CD4-positive, alpha-beta T cell treated with Interleukin-10 for 1 hour (primary cell): ENCODE data around the gene SPSB2.
"Not testable (repeated sequence)": the region's sequence is repeated elsewhere in the genome, so short reads cannot be mapped to it uniquely, and the experiment has no call there.

Source experiments
- DNase-seq: peaks from one replicate; pipeline ENCODE4 v3.0.0-alpha.2; 2020

Gene SPSB2, protein sequence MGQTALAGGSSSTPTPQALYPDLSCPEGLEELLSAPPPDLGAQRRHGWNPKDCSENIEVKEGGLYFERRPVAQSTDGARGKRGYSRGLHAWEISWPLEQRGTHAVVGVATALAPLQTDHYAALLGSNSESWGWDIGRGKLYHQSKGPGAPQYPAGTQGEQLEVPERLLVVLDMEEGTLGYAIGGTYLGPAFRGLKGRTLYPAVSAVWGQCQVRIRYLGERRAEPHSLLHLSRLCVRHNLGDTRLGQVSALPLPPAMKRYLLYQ

DNA sequence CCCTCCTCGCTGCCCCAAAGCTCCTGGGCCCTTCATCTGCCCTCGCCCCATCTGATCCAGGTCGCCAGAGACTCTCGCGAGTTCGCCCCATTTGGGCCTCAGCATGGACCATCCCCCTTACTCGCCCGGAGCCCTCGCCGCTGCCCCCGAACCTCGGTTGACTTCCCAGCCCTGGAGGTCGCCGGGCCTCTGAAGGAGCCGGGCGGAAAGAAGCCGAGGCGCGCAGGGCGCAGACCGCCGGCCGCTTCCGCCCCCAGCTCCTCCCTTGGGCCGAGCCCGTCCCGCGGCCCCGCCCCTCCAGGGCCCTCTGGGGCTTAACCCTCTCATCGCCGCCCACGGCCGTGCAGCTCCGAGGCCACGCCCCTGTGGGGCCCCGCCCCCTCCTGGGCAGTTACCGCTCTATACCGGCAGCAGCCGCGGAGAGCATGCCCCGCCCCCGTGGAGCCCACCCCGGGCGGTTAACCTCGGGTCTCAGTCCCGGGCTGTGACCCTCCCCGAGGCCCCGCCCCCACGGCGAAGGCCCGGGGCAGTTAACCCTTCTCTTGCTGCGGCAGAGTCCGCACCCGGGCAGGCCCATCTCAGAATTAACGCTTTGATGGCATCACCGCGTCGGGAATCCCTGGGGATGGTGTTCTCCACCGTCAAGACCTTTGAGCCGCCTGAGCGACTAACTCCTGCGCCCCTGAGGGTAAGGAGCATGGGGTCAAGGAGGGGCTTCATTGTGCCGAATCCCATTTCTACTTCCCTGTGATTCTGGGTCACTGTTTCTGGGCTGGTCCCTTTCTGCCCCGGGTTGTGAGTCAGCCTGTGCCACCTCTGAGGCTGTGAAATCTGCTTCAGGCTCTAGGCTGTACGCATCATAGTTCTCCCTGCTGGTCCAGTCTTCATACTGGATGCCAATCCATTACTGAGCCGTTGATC is at the start of gene SPSB2:
TSS of gene SPSB2 (minus strand) at position 210 of the 921 bp plus-strand sequence. CDS start 402 bp downstream, outside the sequence.
- DNase-seq: peak; percentile 98

DNA sequence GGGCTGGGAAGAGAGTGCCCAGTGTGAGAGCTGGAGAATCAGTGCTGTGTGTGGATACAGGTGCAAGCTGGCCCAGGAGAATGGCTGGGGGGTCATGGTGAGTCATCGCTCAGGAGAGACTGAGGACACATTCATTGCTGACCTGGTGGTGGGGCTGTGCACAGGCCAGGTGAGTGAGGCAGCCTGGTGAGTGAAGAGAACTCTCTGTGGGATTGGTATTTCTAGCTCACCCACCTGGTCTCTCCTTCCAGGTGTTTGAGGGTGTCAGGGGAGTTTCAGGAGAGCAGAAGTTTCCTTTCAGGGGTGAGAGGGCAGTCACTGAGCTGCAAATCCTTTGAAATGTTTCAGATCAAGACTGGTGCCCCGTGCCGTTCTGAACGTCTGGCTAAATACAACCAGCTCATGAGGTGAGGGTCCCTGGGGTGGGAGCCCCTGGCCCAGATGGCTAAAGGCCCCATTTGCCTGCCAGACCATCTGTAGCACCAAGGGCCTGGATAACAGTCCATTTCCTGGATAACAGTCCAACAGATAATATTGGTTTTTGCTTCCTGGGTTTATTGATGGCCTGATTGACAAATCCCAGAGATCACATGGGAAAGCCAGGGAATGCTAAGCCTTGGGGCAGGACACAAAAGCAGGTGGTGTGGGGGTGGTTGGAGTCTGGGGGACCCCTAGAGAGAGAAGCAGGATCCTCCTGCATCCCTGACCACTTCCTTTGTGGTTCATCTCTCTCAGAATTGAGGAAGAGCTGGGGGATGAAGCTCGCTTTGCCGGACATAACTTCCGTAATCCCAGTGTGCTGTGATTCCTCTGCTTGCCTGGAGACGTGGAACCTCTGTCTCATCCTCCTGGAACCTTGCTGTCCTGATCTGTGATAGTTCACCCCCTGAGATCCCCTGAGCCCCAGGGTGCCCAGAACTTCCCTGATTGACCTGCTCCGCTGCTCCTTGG is 49.2 kb upstream of the SPSB2 start:
- no peak for DNase-seq

DNA sequence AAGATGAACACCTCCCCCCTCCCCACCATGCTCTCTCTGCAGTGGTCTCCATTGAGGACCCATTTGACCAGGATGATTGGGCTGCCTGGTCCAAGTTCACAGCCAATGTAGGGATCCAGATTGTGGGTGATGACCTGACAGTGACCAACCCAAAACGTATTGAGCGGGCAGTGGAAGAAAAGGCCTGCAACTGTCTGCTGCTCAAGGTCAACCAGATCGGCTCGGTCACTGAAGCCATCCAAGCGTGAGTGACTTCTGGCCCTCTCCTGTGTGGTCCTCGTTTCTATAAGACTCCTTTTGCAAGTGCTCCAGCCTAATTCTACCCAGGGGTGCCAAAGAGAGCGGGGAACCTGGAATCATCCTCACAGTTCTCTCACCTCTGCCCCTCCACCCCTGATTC is 48.4 kb upstream of the SPSB2 start:
- DNase-seq: no peak

DNA sequence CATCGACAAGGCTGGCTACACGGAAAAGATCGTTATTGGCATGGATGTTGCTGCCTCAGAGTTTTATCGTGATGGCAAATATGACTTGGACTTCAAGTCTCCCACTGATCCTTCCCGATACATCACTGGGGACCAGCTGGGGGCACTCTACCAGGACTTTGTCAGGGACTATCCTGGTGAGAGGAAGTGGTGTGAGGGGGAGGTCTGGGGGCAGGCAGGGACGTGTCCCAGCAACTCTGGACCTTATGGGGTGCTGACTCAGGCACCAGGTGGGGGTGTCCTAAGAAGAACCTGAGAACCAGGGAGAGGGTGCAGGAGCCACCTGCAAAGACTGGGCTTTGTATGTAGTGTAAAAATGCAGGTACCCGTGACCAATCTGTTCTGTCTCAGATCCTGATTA is 46.5 kb upstream of the SPSB2 start:
- no peak for DNase-seq

DNA sequence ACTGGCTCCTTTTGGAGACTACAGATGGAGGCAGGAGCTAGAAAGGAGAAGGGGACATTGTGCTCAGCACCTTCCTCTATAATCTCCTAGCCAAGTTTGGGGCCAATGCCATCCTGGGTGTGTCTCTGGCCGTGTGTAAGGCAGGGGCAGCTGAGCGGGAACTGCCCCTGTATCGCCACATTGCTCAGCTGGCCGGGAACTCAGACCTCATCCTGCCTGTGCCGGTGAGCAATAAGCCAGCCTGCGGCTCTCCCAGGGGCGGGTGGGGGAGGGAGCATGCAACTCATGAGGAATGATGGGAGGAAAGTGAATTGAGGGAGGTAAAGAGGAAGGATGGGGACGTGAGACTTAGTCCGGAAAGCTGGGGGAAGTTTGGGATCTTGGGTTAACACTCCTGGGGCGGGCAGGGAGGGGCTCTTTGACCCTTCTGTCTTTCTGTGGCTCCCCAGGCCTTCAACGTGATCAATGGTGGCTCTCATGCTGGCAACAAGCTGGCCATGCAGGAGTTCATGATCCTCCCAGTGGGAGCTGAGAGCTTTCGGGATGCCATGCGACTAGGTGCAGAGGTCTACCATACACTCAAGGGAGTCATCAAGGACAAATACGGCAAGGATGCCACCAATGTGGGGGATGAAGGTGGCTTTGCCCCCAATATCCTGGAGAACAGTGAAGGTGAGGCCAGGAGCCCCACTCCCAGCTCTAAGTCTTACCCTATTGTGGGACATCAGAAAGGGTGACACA is 44.6 kb upstream of the SPSB2 start:
- no peak for DNase-seq

DNA sequence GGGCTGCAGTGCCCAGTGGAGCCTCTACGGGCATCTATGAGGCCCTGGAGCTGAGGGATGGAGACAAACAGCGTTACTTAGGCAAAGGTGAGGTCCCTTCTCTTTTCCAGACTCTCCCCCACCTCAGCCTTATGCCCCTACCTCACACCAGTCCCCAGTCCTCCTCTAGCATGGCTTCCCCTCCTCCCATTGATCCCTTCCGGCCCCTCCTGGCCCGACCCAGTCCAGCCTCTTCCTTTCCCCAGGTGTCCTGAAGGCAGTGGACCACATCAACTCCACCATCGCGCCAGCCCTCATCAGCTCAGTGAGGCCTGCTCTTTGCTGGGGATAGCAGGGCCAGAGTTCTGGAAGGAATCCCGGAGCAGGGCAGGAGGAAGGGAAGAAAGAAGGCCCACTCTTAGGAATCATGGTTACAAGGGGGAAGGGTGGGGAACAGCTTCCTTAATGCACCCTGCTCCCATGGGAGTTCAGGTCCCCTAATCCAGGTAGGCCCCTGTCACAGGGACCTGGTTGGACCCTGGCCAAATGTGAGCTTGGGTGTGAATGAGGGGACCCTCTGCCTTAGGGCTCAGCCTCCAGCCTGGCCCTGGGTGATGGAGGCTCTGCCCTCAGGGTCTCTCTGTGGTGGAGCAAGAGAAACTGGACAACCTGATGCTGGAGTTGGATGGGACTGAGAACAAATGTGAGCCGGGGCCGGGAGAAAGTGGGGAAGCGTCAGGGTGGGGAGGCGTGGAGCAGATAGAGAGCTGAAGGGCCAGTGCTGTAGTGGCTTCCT is 43.5 kb upstream of the SPSB2 start:
- no peak for DNase-seq

DNA sequence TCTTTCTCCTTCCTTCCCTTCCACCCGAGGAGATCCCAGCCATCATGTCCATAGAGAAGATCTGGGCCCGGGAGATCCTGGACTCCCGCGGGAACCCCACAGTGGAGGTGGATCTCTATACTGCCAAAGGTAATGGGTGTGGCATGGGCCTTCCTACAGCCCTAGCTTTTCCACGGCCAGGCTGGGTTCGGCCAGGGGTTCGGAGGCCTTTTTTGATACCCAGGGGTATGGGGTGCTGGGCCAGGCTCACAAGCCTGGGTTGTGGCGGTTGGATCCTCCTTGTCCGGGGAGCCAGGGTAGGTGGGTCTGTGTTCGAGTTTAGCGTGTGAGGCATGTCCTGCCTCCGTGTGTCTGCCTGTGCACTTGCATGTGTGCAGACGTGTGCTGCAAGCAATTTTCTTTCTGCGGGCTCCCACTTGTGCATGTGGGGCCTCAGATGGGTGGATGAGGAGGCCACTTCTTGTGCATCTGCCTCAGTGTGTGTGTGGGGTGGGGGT is 42.7 kb upstream of the SPSB2 start:
- DNase-seq: no peak

DNA sequence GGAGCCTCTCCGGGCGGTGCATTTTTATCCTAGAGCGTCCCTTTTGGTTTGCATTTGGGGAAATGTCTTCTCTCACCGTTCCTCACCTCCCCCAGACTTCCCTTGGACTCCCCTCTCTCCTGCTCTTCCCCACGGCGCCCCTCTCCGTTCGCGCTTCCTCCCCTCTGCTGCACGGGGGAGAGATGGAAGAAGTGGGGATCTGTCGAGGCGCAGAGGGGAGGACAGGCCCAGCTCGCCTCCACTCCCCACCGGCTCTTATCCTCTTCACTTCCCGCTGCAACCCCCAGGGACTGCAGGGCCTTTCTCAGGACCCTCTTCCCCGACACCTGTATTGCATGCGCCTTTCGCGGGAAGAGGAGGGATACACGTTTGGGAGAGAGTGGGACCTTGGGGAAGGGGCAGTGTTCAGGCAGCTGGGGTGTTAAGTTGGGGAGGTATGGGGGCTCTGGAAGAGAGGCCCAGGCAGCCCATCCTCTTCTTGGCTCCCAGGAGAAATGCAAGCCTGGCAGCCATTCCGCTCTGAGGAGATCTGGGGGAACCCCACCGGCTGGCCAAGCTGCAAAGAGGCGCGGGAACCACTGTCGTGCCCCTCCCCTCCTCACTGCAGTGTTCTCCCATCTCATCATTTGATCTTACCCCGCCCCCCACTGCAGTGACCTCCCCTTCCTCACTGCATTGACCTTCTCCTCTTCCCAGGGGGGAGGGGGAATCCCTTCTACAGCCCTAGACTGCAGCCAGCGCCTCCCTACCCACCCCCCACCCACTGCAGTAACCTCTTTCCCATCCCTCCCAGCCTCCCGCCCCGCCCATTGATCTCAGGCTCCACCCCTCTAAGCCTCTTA is 42.1 kb upstream of the SPSB2 start:
- no peak for DNase-seq

DNA sequence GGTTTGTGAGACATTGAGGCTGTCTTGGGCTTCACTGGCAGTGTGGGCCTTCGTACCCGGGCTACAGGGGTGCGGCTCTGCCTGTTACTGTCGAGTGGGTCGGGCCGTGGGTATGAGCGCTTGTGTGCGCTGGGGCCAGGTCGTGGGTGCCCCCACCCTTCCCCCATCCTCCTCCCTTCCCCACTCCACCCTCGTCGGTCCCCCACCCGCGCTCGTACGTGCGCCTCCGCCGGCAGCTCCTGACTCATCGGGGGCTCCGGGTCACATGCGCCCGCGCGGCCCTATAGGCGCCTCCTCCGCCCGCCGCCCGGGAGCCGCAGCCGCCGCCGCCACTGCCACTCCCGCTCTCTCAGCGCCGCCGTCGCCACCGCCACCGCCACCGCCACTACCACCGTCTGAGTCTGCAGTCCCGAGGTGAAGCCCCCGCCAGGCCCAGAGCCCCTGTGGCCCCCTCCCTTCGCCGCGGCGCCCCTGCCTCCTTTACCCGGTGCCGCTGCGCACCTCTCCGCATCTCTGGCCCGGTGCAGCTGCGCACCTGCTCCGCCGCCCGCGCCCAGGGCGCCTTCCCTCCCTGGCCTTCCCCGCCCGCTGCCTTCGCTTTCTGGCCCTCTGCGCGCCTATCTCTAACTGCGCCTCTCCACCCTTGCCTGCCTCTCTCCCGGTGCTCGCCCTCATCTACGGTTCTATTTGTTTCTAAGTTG is 41.3 kb upstream of the SPSB2 start, which contains the start of gene ENO2:
TSS of gene ENO2 (plus strand) at position 335 of the 701 bp plus-strand sequence. CDS start 1,253 bp downstream, outside the sequence.
- peak; percentile 88 for DNase-seq

DNA sequence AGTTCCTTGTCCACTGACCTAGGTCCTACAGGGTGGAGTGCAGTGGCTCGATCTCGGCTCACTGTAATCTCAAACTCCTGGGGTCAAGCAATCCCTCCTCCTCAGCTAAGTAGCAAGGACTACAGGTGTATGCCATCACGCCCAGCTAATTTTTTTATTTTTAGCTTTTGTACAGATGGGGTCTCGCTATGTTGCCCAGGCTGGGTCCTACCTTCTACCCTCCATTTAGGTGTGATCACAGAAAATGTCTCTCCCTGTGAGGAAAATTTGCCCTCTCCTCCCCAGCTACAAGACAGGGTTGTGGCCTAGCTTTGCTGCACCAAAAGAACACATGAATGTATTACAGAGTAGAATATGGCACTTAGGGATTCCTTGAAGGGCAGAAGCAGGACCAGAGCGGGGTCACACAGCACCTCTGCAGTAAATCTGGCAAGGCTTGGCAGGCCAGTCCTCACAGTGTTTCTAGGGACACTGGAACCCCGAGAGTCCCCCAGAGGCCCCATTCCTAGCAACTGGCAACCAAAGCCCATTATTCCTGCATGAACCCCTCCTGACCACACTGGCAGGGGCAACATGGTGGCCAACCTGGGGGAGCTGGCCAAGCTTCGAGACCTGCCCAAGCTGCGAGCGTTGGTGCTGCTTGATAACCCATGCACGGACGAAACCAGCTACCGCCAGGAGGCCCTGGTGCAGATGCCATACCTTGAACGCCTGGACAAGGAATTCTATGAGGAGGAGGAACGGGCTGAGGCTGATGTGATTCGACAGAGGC is 39.2 kb upstream of the SPSB2 start:
- DNase-seq: no peak

DNA sequence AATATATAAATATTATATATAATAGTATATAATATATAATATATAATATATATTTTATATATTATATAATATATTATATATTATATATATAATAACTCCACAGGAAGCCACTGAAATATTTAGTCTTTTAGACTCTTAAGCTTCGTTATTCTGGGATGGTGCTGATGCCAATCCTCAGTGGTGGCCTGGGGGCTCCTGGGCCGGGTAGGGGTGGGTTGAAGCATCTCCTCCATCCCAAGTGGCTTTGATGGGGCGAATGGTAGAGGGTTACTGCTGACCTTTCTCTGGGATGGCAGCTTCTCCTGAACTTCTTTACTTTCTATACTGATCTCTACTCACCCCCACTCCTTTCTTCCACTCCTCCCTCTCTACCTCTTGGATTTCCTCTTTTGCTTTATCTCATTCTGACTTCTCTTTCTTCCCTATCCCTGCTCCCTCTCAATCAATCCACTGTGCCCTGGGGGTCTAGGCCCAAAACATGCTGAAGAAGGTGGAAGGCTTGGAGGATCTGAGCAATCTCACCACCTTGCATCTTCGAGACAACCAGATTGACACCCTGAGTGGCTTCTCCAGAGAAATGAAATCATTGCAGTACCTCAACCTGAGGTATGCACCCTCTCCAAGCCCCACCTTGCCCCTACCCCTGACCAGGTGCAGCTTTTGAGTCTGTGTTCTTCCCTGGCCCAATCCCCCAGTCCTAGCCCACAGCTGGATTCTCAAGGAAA is 36.5 kb upstream of the SPSB2 start:
- no peak for DNase-seq

DNA sequence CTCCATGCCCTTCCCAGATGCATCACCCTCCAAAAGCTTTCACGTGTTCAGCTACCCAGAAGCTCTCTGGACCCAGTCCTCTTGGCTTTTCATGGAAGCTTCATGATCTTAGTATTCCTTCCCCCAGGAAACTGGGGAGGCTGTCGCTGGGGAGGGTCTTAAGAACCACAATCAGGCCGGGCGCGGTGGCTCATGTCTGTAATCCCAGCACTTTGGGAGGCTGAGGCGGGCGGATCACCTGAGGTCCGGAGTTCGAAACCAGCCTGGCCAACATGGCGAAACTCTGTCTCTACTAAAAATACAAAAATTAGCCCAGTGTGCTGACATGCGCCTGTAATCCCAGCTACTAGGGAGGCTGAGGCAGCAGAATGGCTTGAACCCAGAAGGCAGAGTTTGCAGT is 35.0 kb upstream of the SPSB2 start:
- not testable (repeated sequence) for DNase-seq

DNA sequence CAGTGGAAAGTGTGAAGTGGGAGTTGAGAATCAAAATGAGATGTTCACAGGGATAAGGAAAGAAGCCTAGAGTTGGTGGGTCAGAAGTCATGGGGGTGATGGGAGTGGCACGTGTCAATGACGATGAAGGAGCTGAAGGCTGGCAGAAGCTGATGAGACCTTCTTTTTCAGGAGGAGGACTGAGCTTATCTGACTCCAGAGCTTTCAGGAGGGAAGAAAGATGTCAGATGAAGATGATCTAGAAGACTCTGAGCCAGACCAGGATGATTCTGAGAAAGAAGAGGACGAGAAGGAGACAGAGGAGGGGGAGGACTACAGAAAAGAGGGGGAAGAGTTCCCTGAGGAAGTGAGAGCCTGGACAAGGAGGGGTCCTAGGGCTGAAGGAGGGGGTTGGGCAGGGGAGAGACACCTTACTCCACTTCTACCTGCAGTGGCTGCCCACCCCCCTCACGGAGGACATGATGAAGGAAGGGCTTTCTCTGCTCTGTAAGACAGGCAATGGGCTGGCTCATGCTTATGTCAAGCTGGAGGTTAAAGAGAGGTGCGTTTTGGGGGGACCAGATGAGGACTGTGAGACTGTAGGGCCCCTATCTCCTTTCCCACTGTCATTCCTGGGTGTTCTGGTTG is 32.4 kb upstream of the SPSB2 start:
- DNase-seq: no peak

DNA sequence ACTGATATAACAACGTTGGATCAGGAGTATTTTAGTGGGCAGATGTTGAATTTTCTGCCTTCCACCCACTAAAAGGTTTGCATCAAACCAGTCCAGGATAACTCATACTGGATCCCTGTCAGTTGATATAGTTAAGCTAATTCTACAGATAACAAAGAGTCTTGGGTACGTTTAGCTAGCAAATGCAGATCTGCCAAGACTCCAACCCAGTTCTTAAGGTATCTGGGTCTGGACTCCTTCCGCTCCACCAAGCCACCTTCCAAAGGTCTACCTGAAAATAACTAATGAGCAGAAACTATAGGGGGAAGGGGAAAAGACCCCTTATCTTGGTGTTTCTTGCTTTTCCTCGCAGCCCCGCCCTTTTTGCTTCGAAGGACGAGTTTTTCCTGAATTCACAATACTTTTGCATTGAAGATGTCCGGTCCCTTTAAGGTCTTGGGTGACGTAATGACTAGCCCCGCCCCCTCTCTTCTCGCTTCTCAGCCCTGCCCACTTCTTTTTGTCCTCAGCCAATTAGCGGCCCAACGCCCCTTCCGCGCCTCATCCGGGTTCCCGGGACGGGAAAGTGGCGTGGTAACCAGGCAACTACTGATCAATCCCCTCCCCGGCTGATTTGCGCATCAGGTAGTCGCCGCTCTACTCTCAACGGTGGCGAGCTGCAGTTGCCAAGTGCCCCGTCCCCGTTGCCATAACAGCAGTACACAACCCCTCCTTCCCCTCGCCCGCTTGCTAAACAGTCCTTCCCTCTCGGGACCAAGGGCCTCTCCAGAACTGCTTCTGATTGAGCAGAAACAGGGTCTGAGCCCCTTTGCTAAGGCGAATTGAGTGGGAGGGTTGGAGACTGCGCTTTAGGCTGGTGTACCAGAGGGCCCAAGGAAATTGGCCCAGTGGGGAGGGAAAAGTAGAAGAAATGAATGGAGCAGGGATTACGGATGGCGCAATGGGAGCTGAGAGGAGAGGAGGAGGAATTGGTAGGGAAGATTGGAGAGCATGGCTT is 31.5 kb upstream of the SPSB2 start, which contains the start of gene LRRC23:
TSS of gene LRRC23 (plus strand) at position 543 of the 997 bp plus-strand sequence. CDS start 812 bp downstream, outside the sequence.
- DNase-seq: peak; percentile 99

DNA sequence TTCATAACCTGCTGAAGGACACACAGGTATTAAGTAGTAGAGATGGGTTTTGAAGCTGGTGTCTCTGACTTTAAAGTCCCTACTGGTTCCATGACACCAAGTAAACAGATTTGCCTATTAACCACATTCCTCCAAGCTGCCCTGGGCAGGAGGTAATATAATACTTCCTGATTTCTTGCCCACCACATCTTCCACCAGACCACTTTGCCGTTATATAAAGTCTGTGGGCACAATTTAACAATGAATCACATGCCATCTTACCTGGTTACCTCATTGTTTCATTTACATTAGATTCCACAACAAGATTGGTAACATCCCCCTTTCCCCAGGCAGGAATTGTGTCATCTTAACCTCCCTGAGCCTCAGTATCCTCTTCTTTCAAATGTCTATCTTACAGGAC is 30.6 kb upstream of the SPSB2 start:
- no peak for DNase-seq

DNA sequence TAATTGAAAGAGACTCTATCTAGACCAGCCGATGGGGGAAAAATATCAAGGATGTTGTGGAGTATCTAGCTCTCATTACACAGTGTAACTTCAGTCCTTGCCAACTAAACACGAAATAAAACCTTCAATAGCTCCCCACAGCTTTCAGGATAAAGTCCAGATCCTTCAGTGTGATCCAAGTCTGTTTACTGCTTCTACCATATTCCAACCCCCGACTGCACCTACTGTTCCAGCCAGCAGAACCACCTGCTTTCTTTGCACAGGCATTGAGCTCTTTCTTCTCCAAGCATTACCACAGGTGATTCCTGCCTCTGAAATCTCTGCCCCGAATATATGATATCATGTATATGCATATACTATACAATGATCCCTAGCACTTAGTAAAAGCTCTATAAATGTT is 29.3 kb upstream of the SPSB2 start:
- DNase-seq: no peak
